HuH-7.5 (cell line): ENCODE data around the gene ALOX5.
"Not testable (repeated sequence)": the region's sequence is repeated elsewhere in the genome, so short reads cannot be mapped to it uniquely, and the experiment has no call there.

Experiments
- DNase-seq: peaks from one replicate; pipeline ENCODE4 v3.0.0; 2011; ENCODE audit warnings: low spot score

ALOX5 gene

GRCh38 chr10:45374350-45375052, 485 bp downstream of the ALOX5 start:
- DNase-seq = no peak

- DNase-seq = no peak
These were observed 1.1 kb downstream of the ALOX5 start for GRCh38 chr10:45375101-45375500.

- DNase-seq = no peak
These were observed 1.8 kb downstream of the ALOX5 start for GRCh38 chr10:45375716-45376231.

- DNase-seq = no peak
These were observed 2.4 kb downstream of the ALOX5 start for GRCh38 chr10:45376371-45376801.

GRCh38 chr10:45377321-45377720, 3.3 kb downstream of the ALOX5 start:
- no peak for DNase-seq

- DNase-seq = no peak
These were observed 3.8 kb downstream of the ALOX5 start for GRCh38 chr10:45377858-45378257.

- DNase-seq = no peak
These were observed 5.1 kb downstream of the ALOX5 start for GRCh38 chr10:45378914-45379726.

- no peak for DNase-seq
These were observed 6.0 kb downstream of the ALOX5 start for GRCh38 chr10:45379891-45380540.

GRCh38 chr10:45380903-45381620, 7.0 kb downstream of the ALOX5 start:
- no peak for DNase-seq

GRCh38 chr10:45382591-45382990, 8.6 kb downstream of the ALOX5 start:
- DNase-seq = no peak

- no peak for DNase-seq
These were observed 9.8 kb downstream of the ALOX5 start for GRCh38 chr10:45383682-45384330.

- DNase-seq = no peak
These were observed 12.6 kb downstream of the ALOX5 start for GRCh38 chr10:45386657-45387056.

GRCh38 chr10:45387096-45387893, 13.3 kb downstream of the ALOX5 start:
- no peak for DNase-seq

- DNase-seq = not testable (repeated sequence)
These were observed 15.7 kb downstream of the ALOX5 start for GRCh38 chr10:45389671-45390070.

GRCh38 chr10:45391636-45392035, 17.6 kb downstream of the ALOX5 start:
- not testable (repeated sequence) for DNase-seq

GRCh38 chr10:45395554-45395953, 21.5 kb downstream of the ALOX5 start:
- DNase-seq = no peak

GRCh38 chr10:45398595-45398994, 24.6 kb downstream of the ALOX5 start:
- DNase-seq = no peak

GRCh38 chr10:45399113-45399512, 25.1 kb downstream of the ALOX5 start:
- DNase-seq = no peak

GRCh38 chr10:45403151-45403550, 29.1 kb downstream of the ALOX5 start:
- DNase-seq = no peak

GRCh38 chr10:45404087-45404769, 30.2 kb downstream of the ALOX5 start:
- DNase-seq = no peak
